Measurements from ENCODE around the gene DNAI4. TPM values are rescaled to one million over a fixed set of nuclear protein-coding genes. Genes with fewer than 3 reads are reported as not detected.

Gene DNAI4
- total and polyA plus RNA-seq, 2 experiments from 2014 or later, result 0.90 to 3.8 TPM

DNA sequence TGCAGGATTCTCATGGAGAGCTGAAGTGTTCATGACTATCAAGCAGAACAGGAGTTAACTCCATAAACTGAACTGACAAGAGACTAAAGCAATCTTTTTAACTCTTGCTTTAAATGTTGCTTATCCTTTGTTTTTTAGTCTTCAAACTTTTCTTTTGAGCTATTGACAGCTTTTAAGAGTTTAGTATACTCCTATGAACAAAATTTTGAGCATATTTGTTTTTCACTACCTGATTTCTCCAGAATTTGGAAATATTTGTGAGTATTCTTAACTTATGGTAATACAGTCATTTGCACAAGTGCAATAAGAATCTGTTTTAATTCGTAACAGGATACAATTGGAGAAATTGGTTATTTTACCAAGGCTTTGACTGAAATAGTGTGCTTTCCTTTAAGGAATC is 7.2 kb downstream of the DNAI4 start (continued):
- TF ChIP-seq REST (IDR thresholded peaks at IDR 0.05; ENCODE audit: unreplicated experiment), result no peak
- no peak for TF ChIP-seq NANOG (IDR thresholded peaks at IDR 0.05; ENCODE audit: borderline replicate concordance)
- TF ChIP-seq POLR2AphosphoS5 (IDR thresholded peaks at IDR 0.05; ENCODE audit: low read depth), result no peak
- TF ChIP-seq STAT1 (IDR thresholded peaks at IDR 0.05; ENCODE audit: unreplicated experiment), result no peak
- no peak for TF ChIP-seq EZH2phosphoT487 (IDR thresholded peaks at IDR 0.05; ENCODE audit: unreplicated experiment)
- TF ChIP-seq ZNF114 (CRISPR knock-in tag; IDR thresholded peaks at IDR 0.05), result no peak
- TF ChIP-seq JUNB (IDR thresholded peaks at IDR 0.05; ENCODE audit: unreplicated experiment), result no peak
- TF ChIP-seq ZNF331 (CRISPR knock-in tag; IDR thresholded peaks at IDR 0.05; ENCODE audit: low read depth), result no peak
- TF ChIP-seq CREB1 (CRISPR knock-in tag; IDR thresholded peaks at IDR 0.05; ENCODE audit: low read depth), result no peak

DNA sequence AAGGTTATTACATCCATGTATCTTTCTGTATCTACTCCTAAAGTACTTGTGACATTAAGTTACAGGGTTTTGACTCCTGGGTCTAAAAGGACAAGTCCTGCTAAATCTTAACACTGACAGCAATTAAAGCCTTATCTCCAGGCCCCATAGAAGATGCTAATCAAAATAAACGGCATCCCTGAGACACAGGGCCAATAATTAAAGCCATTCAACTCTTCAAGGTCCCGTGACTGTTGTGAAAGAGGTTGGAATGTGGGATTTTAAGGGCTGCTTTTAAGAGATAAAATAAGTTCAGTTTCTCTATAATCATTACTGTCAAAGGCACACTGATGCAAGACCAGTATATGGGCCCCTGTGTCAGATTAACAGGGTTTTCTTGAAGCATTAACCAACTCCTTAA is 8.3 kb downstream of the DNAI4 start:
- no peaks in the 10 kb centered on the region for H3K9me2 ChIP-seq (ENCODE audit: insufficient read depth)
- no peak overlapping the region for H3K4me3 ChIP-seq
- H3K36me3 ChIP-seq (ENCODE audit: insufficient read depth), result no peaks in the 10 kb centered on the region
- ATAC-seq (no peak), DNase-seq (ENCODE audit: low spot score) (no peak)
- Mint-ChIP-seq H3K27me3 (ENCODE audit: insufficient read depth, low read depth, poor library complexity) (no peaks in the 10 kb centered on the region), H3K36me3 (ENCODE audit: low read depth) (peaks cover 35% of the 10 kb centered on the region), H3K4me1 (peaks cover 14% of the 10 kb centered on the region), H3K27ac (no peak overlapping the region), H3K4me3 (no peak overlapping the region), H3K9me3 (peaks cover 2% of the 10 kb centered on the region; the same call in 2 of the 3 replicates)
- H4K20me1 ChIP-seq (replicated peaks; ENCODE audit: insufficient read depth), result no peaks in the 10 kb centered on the region; the same call in 1 of the 2 replicates
- no peaks in the 10 kb centered on the region for H3F3A ChIP-seq (replicated peaks; ENCODE audit: low read depth)
- no peak overlapping the region for H2AFZ ChIP-seq
- H3K4me2 ChIP-seq, result no peak overlapping the region
- H3K27ac ChIP-seq (ENCODE audit: low read depth), result no peak overlapping the region
- no peaks in the 10 kb centered on the region for H3K27me3 ChIP-seq (ENCODE audit: insufficient read depth)
- H3K4me1 ChIP-seq (ENCODE audit: insufficient read depth), result peaks cover 15% of the 10 kb centered on the region
- 0 out of 2 replicates have a peak, but pooled peaks cover 10% of the 10 kb centered on the region for H3K79me2 ChIP-seq (replicated peaks; ENCODE audit: insufficient read depth)
- TF ChIP-seq REST (IDR thresholded peaks at IDR 0.05; ENCODE audit: unreplicated experiment) (no peak), JUNB (IDR thresholded peaks at IDR 0.05; ENCODE audit: unreplicated experiment) (no peak), NANOG (IDR thresholded peaks at IDR 0.05; ENCODE audit: borderline replicate concordance) (no peak), ZNF331 (CRISPR knock-in tag; IDR thresholded peaks at IDR 0.05; ENCODE audit: low read depth) (no peak), EZH2 (IDR thresholded peaks at IDR 0.05; ENCODE audit: low read depth, unreplicated experiment) (no peak), STAT1 (IDR thresholded peaks at IDR 0.05; ENCODE audit: unreplicated experiment) (no peak)
- TF ChIP-seq, protein P1, sequence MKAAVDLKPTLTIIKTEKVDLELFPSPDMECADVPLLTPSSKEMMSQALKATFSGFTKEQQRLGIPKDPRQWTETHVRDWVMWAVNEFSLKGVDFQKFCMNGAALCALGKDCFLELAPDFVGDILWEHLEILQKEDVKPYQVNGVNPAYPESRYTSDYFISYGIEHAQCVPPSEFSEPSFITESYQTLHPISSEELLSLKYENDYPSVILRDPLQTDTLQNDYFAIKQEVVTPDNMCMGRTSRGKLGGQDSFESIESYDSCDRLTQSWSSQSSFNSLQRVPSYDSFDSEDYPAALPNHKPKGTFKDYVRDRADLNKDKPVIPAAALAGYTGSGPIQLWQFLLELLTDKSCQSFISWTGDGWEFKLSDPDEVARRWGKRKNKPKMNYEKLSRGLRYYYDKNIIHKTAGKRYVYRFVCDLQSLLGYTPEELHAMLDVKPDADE (IDR thresholded peaks at IDR 0.05), result no peak
